ENCODE measurements around the gene CEP72. TPM values are rescaled to one million over a fixed set of nuclear protein-coding genes. Genes with fewer than 3 reads are reported as not detected.

The CEP72 gene
- total RNA-seq = 10 to 100 TPM; 28.2 to 31.6 TPM

GRCh38 chr5:611731-612486 lies at the start of gene CEP72:
Gene CEP72, plus strand, starts transcription at chr5:612340. Its CDS starts 22 bp downstream, at chr5:612362.
- DNase-seq = peak; percentile 92
- Mint-ChIP-seq H3K4me3 (peak within 1 kb of the TSS; percentile 90), H3K27ac (peak within 1 kb of the TSS; percentile 93), H3K36me3 (ENCODE audit: low read depth) (peaks cover 26% of the 10 kb centered on the region), H3K4me1 (peaks cover 50% of the 10 kb centered on the region), H3K27me3 (no peaks in the 10 kb centered on the region), H3K9me3 (peaks cover 4% of the 10 kb centered on the region)
- ChIA-PET POLR2A (interaction anchor here (1.1 kb wide), 1 partner anchor 165 kb away, joined by 3 read pairs; no protein-coding TSS in a partner anchor), CTCF (no interaction called here)

- ChIA-PET POLR2A (no interaction called here), CTCF (no interaction called here)
- DNase-seq = no peak
- no peaks in the 10 kb centered on the region for H3K9me3 Mint-ChIP-seq
- H3K4me1 Mint-ChIP-seq = no peaks in the 10 kb centered on the region
- peaks cover 14% of the 10 kb centered on the region for H3K27me3 Mint-ChIP-seq
- H3K36me3 Mint-ChIP-seq (ENCODE audit: low read depth) = no peaks in the 10 kb centered on the region
- H3K4me3 Mint-ChIP-seq = no peak overlapping the region
- no peak overlapping the region for H3K27ac Mint-ChIP-seq
These were observed 46.2 kb upstream of the CEP72 start for GRCh38 chr5:565782-566440.

- CTCF ChIA-PET = no interaction called here
- no peaks in the 10 kb centered on the region for H3K4me1 Mint-ChIP-seq
- no peaks in the 10 kb centered on the region for H3K9me3 Mint-ChIP-seq
- H3K36me3 Mint-ChIP-seq (ENCODE audit: low read depth) = no peaks in the 10 kb centered on the region
- no peak overlapping the region for H3K27ac Mint-ChIP-seq
- H3K27me3 Mint-ChIP-seq = peaks cover 14% of the 10 kb centered on the region
- H3K4me3 Mint-ChIP-seq = no peak overlapping the region
- DNase-seq = no peak
- POLR2A ChIA-PET = no interaction called here
These were observed 45.4 kb upstream of the CEP72 start for GRCh38 chr5:566636-567309.

GRCh38 chr5:567664-568060 lies 44.5 kb upstream of the CEP72 start:
- no peak overlapping the region for H3K4me3 Mint-ChIP-seq
- H3K36me3 Mint-ChIP-seq (ENCODE audit: low read depth) = no peaks in the 10 kb centered on the region
- H3K9me3 Mint-ChIP-seq = no peaks in the 10 kb centered on the region
- ChIA-PET CTCF (no interaction called here), POLR2A (no interaction called here)
- no peak for DNase-seq
- H3K4me1 Mint-ChIP-seq = no peaks in the 10 kb centered on the region
- H3K27me3 Mint-ChIP-seq = peaks cover 14% of the 10 kb centered on the region
- H3K27ac Mint-ChIP-seq = no peak overlapping the region

GRCh38 chr5:568061-568781 lies 43.9 kb upstream of the CEP72 start:
- Mint-ChIP-seq H3K27me3 (peaks cover 14% of the 10 kb centered on the region), H3K4me3 (no peak overlapping the region), H3K4me1 (no peaks in the 10 kb centered on the region), H3K36me3 (ENCODE audit: low read depth) (no peaks in the 10 kb centered on the region), H3K27ac (no peak overlapping the region), H3K9me3 (no peaks in the 10 kb centered on the region)
- CTCF ChIA-PET = no interaction called here
- POLR2A ChIA-PET = no interaction called here
- no peak for DNase-seq

GRCh38 chr5:568809-569208 lies 43.3 kb upstream of the CEP72 start:
- H3K4me1 Mint-ChIP-seq = no peaks in the 10 kb centered on the region
- no peak overlapping the region for H3K27ac Mint-ChIP-seq
- no peak for DNase-seq
- no peaks in the 10 kb centered on the region for H3K36me3 Mint-ChIP-seq (ENCODE audit: low read depth)
- no peak overlapping the region for H3K4me3 Mint-ChIP-seq
- POLR2A ChIA-PET = no interaction called here
- H3K9me3 Mint-ChIP-seq = no peaks in the 10 kb centered on the region
- H3K27me3 Mint-ChIP-seq = peaks cover 14% of the 10 kb centered on the region
- CTCF ChIA-PET = no interaction called here

- Mint-ChIP-seq H3K27ac (no peak overlapping the region), H3K4me3 (no peak overlapping the region), H3K36me3 (ENCODE audit: low read depth) (no peaks in the 10 kb centered on the region), H3K4me1 (no peaks in the 10 kb centered on the region), H3K27me3 (peaks cover 14% of the 10 kb centered on the region), H3K9me3 (no peaks in the 10 kb centered on the region)
- no peak for DNase-seq
- ChIA-PET CTCF (no interaction called here), POLR2A (no interaction called here)
These were observed 42.7 kb upstream of the CEP72 start for GRCh38 chr5:569358-569867.

GRCh38 chr5:569868-570361 lies 42.2 kb upstream of the CEP72 start:
- Mint-ChIP-seq H3K36me3 (ENCODE audit: low read depth) (no peaks in the 10 kb centered on the region), H3K4me1 (no peaks in the 10 kb centered on the region), H3K4me3 (no peak overlapping the region), H3K9me3 (no peaks in the 10 kb centered on the region), H3K27me3 (peaks cover 14% of the 10 kb centered on the region), H3K27ac (no peak overlapping the region)
- no peak for DNase-seq
- ChIA-PET CTCF (no interaction called here), POLR2A (no interaction called here)

- ChIA-PET POLR2A (no interaction called here), CTCF (no interaction called here)
These were observed 41.7 kb upstream of the CEP72 start for GRCh38 chr5:570446-570845.

GRCh38 chr5:570886-571285 lies 41.3 kb upstream of the CEP72 start:
- no peak overlapping the region for H3K4me3 Mint-ChIP-seq
- H3K36me3 Mint-ChIP-seq (ENCODE audit: low read depth) = no peaks in the 10 kb centered on the region
- H3K27me3 Mint-ChIP-seq = peaks cover 16% of the 10 kb centered on the region
- POLR2A ChIA-PET = no interaction called here
- H3K27ac Mint-ChIP-seq = no peak overlapping the region
- peaks cover 3% of the 10 kb centered on the region for H3K9me3 Mint-ChIP-seq
- no peaks in the 10 kb centered on the region for H3K4me1 Mint-ChIP-seq
- DNase-seq = no peak
- CTCF ChIA-PET = no interaction called here

More at GRCh38 chr5:570446-570845, 41.7 kb upstream of the CEP72 start:
- DNase-seq = no peak
- H3K27ac Mint-ChIP-seq = no peak overlapping the region
- no peaks in the 10 kb centered on the region for H3K36me3 Mint-ChIP-seq (ENCODE audit: low read depth)
- H3K27me3 Mint-ChIP-seq = peaks cover 14% of the 10 kb centered on the region
- no peak overlapping the region for H3K4me3 Mint-ChIP-seq
- no peaks in the 10 kb centered on the region for H3K9me3 Mint-ChIP-seq
- H3K4me1 Mint-ChIP-seq = no peaks in the 10 kb centered on the region

GRCh38 chr5:571791-572190 lies 40.3 kb upstream of the CEP72 start:
- no peak for DNase-seq
- ChIA-PET CTCF (interaction anchor here (0.9 kb wide), 1 partner anchor 480 kb away, joined by 3 read pairs; no protein-coding TSS in a partner anchor), POLR2A (no interaction called here)
- Mint-ChIP-seq H3K9me3 (peaks cover 7% of the 10 kb centered on the region), H3K4me3 (no peak overlapping the region), H3K4me1 (no peaks in the 10 kb centered on the region), H3K36me3 (ENCODE audit: low read depth) (no peaks in the 10 kb centered on the region), H3K27me3 (peaks cover 15% of the 10 kb centered on the region), H3K27ac (no peak overlapping the region)

GRCh38 chr5:572398-573019 lies 39.6 kb upstream of the CEP72 start:
- Mint-ChIP-seq H3K4me1 (no peaks in the 10 kb centered on the region), H3K4me3 (no peak overlapping the region), H3K36me3 (ENCODE audit: low read depth) (no peaks in the 10 kb centered on the region), H3K27ac (no peak overlapping the region), H3K27me3 (peaks cover 10% of the 10 kb centered on the region), H3K9me3 (peaks cover 7% of the 10 kb centered on the region)
- no peak for DNase-seq
- ChIA-PET CTCF (interaction anchor here (0.7 to 0.9 kb wide), 2 partner anchors 32 to 480 kb away, joined by 3 to 4 read pairs; no protein-coding TSS in a partner anchor), POLR2A (no interaction called here)
